ENCODE data around the gene EPHA4. TPM values are rescaled to one million over a fixed set of nuclear protein-coding genes. Genes with fewer than 3 reads are reported as not detected.

Gene EPHA4
- total RNA-seq, 1 experiment from 2014 or later = 3.2 TPM

DNA sequence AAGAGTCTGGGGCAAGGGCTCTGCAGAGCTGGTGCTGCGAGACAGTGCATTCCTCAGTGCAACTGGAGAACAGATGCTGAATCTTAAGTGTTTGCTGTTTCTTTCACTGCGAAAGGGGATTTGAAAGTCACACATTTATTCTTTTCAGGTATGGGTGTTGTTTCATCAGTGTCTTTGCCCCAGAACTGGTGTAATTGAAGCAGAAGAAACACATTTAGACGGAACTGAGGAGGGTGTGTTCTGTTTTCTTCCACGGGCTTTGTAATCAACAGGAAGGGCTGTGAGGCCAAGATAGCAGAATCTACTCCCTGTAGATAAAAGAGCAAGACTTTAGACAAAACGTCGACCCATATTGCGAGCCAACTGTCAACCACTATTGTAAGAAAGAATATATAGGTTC is 151.9 kb downstream of the EPHA4 start:
- H3K4me3 Mint-ChIP-seq (ENCODE audit: low read depth, unreplicated experiment) = no peak overlapping the region
- BruUV-seq (replicated peaks) = no TSS peak
- H3K27me3 Mint-ChIP-seq (ENCODE audit: unreplicated experiment) = no peaks in the 10 kb centered on the region
- no peaks in the 10 kb centered on the region for H3K36me3 Mint-ChIP-seq (ENCODE audit: insufficient read depth, unreplicated experiment)
- TF ChIP-seq, protein P1, sequence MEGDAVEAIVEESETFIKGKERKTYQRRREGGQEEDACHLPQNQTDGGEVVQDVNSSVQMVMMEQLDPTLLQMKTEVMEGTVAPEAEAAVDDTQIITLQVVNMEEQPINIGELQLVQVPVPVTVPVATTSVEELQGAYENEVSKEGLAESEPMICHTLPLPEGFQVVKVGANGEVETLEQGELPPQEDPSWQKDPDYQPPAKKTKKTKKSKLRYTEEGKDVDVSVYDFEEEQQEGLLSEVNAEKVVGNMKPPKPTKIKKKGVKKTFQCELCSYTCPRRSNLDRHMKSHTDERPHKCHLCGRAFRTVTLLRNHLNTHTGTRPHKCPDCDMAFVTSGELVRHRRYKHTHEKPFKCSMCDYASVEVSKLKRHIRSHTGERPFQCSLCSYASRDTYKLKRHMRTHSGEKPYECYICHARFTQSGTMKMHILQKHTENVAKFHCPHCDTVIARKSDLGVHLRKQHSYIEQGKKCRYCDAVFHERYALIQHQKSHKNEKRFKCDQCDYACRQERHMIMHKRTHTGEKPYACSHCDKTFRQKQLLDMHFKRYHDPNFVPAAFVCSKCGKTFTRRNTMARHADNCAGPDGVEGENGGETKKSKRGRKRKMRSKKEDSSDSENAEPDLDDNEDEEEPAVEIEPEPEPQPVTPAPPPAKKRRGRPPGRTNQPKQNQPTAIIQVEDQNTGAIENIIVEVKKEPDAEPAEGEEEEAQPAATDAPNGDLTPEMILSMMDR (IDR thresholded peaks at IDR 0.05; ENCODE audit: unreplicated experiment) = no peak
- CTCF ChIA-PET = no interaction called here
- intact Hi-C loops (cut with micrococcal nuclease; ENCODE audit: unreplicated experiment) = no loop called here
- H3K27ac Mint-ChIP-seq (ENCODE audit: unreplicated experiment) = no peak overlapping the region
- DNase-seq = no peak
- no peaks in the 10 kb centered on the region for H3K4me1 Mint-ChIP-seq (ENCODE audit: low read depth, unreplicated experiment)
- no peaks in the 10 kb centered on the region for H3K9me3 Mint-ChIP-seq (ENCODE audit: low read depth, unreplicated experiment)

DNA sequence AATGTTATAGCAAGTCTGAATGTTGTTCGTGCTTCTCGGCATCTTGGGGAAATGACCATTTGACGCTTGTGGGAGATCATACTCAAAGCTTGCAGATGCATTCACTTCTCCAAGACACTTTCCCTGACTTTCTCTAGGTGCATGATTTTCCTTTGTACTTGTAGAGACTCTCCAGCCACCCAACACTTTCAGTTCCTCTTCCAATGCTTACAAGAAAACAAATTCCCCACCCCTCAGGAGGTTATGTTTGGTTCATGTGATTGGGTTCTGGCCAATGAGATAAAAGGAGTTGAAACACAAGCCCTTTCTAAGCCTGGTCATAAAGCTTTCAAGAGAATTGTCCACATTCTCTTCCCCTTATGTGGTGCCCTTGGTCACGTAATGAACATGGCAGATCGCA is 156.3 kb downstream of the EPHA4 start:
- Mint-ChIP-seq H3K27me3 (ENCODE audit: unreplicated experiment) (no peaks in the 10 kb centered on the region), H3K36me3 (ENCODE audit: insufficient read depth, unreplicated experiment) (no peaks in the 10 kb centered on the region), H3K27ac (ENCODE audit: unreplicated experiment) (no peak overlapping the region), H3K9me3 (ENCODE audit: low read depth, unreplicated experiment) (peaks cover 2% of the 10 kb centered on the region), H3K4me3 (ENCODE audit: low read depth, unreplicated experiment) (no peak overlapping the region), H3K4me1 (ENCODE audit: low read depth, unreplicated experiment) (no peaks in the 10 kb centered on the region)
- BruUV-seq (replicated peaks) = no TSS peak
- intact Hi-C loops (cut with micrococcal nuclease; ENCODE audit: unreplicated experiment) = no loop called here
- TF ChIP-seq, protein P1 (IDR thresholded peaks at IDR 0.05; ENCODE audit: unreplicated experiment) = no peak
- CTCF ChIA-PET = no interaction called here
- no peak for DNase-seq

DNA sequence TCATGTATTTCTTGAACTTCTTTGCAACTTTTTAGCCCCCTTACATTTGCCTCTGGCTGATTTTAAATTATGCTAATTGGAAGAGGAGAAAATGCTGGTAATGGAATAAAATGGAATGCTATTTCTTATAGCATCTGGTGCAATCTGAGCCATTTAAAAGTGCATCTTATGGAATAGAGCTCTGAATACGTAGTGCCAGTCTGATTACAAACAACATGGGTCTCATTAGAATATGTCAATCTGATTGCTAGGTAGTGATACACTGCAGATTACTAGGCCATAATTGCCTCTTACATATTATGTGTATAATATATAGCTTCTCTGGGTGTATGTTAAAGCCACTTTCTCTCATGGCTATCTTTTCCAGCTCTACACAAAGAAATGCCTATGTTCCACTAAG is 159.1 kb downstream of the EPHA4 start:
- H3K4me3 Mint-ChIP-seq (ENCODE audit: low read depth, unreplicated experiment) = no peak overlapping the region
- peaks cover 2% of the 10 kb centered on the region for H3K9me3 Mint-ChIP-seq (ENCODE audit: low read depth, unreplicated experiment)
- H3K27me3 Mint-ChIP-seq (ENCODE audit: unreplicated experiment) = no peaks in the 10 kb centered on the region
- no peak for DNase-seq
- H3K36me3 Mint-ChIP-seq (ENCODE audit: insufficient read depth, unreplicated experiment) = no peaks in the 10 kb centered on the region
- no peak overlapping the region for H3K27ac Mint-ChIP-seq (ENCODE audit: unreplicated experiment)
- TF ChIP-seq, protein P1 (IDR thresholded peaks at IDR 0.05; ENCODE audit: unreplicated experiment) = no peak
- CTCF ChIA-PET = no interaction called here
- intact Hi-C loops (cut with micrococcal nuclease; ENCODE audit: unreplicated experiment) = no loop called here
- H3K4me1 Mint-ChIP-seq (ENCODE audit: low read depth, unreplicated experiment) = no peaks in the 10 kb centered on the region
- BruUV-seq (replicated peaks) = no TSS peak

DNA sequence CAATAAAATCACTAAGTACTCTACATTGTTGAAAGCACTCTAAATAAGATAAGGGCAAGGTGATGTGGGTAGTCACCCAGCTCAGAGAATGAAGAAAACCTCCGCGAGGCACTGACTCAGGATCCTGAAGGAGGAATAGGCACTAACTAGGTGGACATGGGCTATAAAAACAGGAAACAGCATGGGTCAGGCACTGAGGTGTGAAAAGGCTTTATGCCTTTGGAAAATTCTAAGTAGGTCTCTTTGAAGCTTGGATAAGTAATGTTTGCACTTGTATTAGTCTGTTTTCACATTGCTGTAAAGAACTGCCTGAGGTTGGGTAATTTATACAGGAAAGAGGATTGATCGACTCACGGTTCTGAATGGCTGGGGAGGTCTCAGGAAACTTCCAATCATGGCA is 161.6 kb downstream of the EPHA4 start:
- Mint-ChIP-seq H3K4me3 (ENCODE audit: low read depth, unreplicated experiment) (no peak overlapping the region), H3K36me3 (ENCODE audit: insufficient read depth, unreplicated experiment) (no peaks in the 10 kb centered on the region), H3K9me3 (ENCODE audit: low read depth, unreplicated experiment) (peaks cover 9% of the 10 kb centered on the region), H3K27me3 (ENCODE audit: unreplicated experiment) (no peaks in the 10 kb centered on the region), H3K27ac (ENCODE audit: unreplicated experiment) (no peak overlapping the region), H3K4me1 (ENCODE audit: low read depth, unreplicated experiment) (no peaks in the 10 kb centered on the region)
- CTCF ChIA-PET = no interaction called here
- no peak for DNase-seq
- intact Hi-C loops (cut with micrococcal nuclease; ENCODE audit: unreplicated experiment) = no loop called here
- no TSS peak for BruUV-seq (replicated peaks)
- TF ChIP-seq, protein P1 (IDR thresholded peaks at IDR 0.05; ENCODE audit: unreplicated experiment) = no peak

DNA sequence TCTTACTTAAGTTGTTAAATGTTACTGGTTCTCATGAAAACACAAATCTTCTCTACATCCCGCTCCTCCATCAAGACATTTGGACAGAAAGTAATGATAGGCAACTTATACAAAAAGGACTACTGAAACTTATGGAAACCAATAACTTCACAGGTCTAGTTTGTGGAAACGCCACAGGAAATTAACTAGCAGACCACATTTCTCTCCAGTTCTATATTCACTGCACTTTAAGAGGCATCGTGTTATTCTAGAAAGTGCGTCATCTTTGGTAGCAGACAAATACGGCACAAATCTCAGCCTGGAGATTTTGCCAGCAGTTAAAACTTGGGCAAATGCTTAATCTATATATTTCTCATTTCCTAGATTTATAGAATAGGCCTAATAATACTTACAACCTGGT is 164.3 kb downstream of the EPHA4 start:
- Mint-ChIP-seq H3K9me3 (ENCODE audit: low read depth, unreplicated experiment) (peaks cover 9% of the 10 kb centered on the region), H3K4me3 (ENCODE audit: low read depth, unreplicated experiment) (no peak overlapping the region), H3K36me3 (ENCODE audit: insufficient read depth, unreplicated experiment) (no peaks in the 10 kb centered on the region), H3K4me1 (ENCODE audit: low read depth, unreplicated experiment) (no peaks in the 10 kb centered on the region), H3K27me3 (ENCODE audit: unreplicated experiment) (no peaks in the 10 kb centered on the region), H3K27ac (ENCODE audit: unreplicated experiment) (no peak overlapping the region)
- intact Hi-C loops (cut with micrococcal nuclease; ENCODE audit: unreplicated experiment) = no loop called here
- BruUV-seq (replicated peaks) = no TSS peak
- CTCF ChIA-PET = no interaction called here
- TF ChIP-seq, protein P1 (IDR thresholded peaks at IDR 0.05; ENCODE audit: unreplicated experiment) = no peak
- DNase-seq = no peak
